NCI-H2227 (cell line): ENCODE measurements around the gene CALML4.
"Not testable (repeated sequence)": the region's sequence is repeated elsewhere in the genome, so short reads cannot be mapped to it uniquely, and the experiment has no call there.

ENCODE experiments used
- DNase-seq: peaks from one replicate; lab custom pipeline; 2025; ENCODE audit not compliant: unreplicated experiment; lab: John Stamatoyannopoulos, UW

The CALML4 gene

GRCh38 chr15:68208636-68209240 lies 3.6 kb upstream of the CALML4 start:
- DNase-seq = no peak

- no peak for DNase-seq
Measured at GRCh38 chr15:68208136-68208535, 3.0 kb upstream of the CALML4 start.

- DNase-seq = no peak
Measured at GRCh38 chr15:68207176-68207935, 2.2 kb upstream of the CALML4 start.

- no peak for DNase-seq
Measured at GRCh38 chr15:68206711-68207151, 1.6 kb upstream of the CALML4 start.

- no peak for DNase-seq
Measured at GRCh38 chr15:68205954-68206539, 915 bp upstream of the CALML4 start.

- no peak for DNase-seq
Measured at GRCh38 chr15:68205558-68205944, 419 bp upstream of the CALML4 start.

- no peak for DNase-seq
Measured at GRCh38 chr15:68204361-68204760, 771 bp downstream of the CALML4 start.

- DNase-seq = no peak
Measured at GRCh38 chr15:68203956-68204355, 1.2 kb downstream of the CALML4 start.

GRCh38 chr15:68203486-68203885 lies 1.6 kb downstream of the CALML4 start:
- DNase-seq = no peak

GRCh38 chr15:68202994-68203393 lies 2.1 kb downstream of the CALML4 start:
- DNase-seq = not testable (repeated sequence)

GRCh38 chr15:68201879-68202261 lies 3.3 kb downstream of the CALML4 start:
- no peak for DNase-seq

GRCh38 chr15:68201153-68201878 lies 3.8 kb downstream of the CALML4 start:
- no peak for DNase-seq

GRCh38 chr15:68200016-68200861 lies 4.9 kb downstream of the CALML4 start:
- no peak for DNase-seq

- DNase-seq = no peak
Measured at GRCh38 chr15:68199340-68199739, 5.8 kb downstream of the CALML4 start.

GRCh38 chr15:68197661-68198437 lies 7.3 kb downstream of the CALML4 start:
- no peak for DNase-seq

- DNase-seq = no peak
Measured at GRCh38 chr15:68197170-68197492, 8.0 kb downstream of the CALML4 start.

GRCh38 chr15:68196445-68197169 lies 8.5 kb downstream of the CALML4 start:
- no peak for DNase-seq

- no peak for DNase-seq
Measured at GRCh38 chr15:68195336-68196112, 9.6 kb downstream of the CALML4 start.
